OCI-LY3 (cell line): Measurements from ENCODE around the gene TMEM150B.

Experiments
- EZH2phosphoT487 ChIP-seq: fragments of 200-600 bp; shearing (Covaris generic); IDR thresholded peaks from 2 replicates; pipeline ENCODE4 v1.6.1; 2018; ENCODE audit warnings: antibody characterized with exemption, mixed run types, low read depth
- TF ChIP-seq, protein P1 (sequence below): fragments of 200-600, 300-600 bp; sonication (generic); IDR thresholded peaks from 2 replicates; pipeline ENCODE4 v1.5.1; 2014; ENCODE audit warnings: antibody characterized with exemption, low read length, low read depth

GRCh38 chr19:55264531-55264930, 60.6 kb downstream of the TMEM150B start:
- TF ChIP-seq, protein P1, sequence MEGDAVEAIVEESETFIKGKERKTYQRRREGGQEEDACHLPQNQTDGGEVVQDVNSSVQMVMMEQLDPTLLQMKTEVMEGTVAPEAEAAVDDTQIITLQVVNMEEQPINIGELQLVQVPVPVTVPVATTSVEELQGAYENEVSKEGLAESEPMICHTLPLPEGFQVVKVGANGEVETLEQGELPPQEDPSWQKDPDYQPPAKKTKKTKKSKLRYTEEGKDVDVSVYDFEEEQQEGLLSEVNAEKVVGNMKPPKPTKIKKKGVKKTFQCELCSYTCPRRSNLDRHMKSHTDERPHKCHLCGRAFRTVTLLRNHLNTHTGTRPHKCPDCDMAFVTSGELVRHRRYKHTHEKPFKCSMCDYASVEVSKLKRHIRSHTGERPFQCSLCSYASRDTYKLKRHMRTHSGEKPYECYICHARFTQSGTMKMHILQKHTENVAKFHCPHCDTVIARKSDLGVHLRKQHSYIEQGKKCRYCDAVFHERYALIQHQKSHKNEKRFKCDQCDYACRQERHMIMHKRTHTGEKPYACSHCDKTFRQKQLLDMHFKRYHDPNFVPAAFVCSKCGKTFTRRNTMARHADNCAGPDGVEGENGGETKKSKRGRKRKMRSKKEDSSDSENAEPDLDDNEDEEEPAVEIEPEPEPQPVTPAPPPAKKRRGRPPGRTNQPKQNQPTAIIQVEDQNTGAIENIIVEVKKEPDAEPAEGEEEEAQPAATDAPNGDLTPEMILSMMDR: no peak
- TF ChIP-seq EZH2phosphoT487: no peak
